Hair follicular keratinocyte (primary cell): ENCODE data around the gene DHCR7. TPM values are rescaled to one million over a fixed set of nuclear protein-coding genes. Genes with fewer than 3 reads are reported as not detected.

Experiments
- total RNA-seq: library from RNA; depleted of rRNA; stranded (reverse); fragments of >200 nt; gene quantifications from 2 replicates; pipeline ENCODE4 v1.2.3, GENCODE V29; 2015

DHCR7 gene, protein sequence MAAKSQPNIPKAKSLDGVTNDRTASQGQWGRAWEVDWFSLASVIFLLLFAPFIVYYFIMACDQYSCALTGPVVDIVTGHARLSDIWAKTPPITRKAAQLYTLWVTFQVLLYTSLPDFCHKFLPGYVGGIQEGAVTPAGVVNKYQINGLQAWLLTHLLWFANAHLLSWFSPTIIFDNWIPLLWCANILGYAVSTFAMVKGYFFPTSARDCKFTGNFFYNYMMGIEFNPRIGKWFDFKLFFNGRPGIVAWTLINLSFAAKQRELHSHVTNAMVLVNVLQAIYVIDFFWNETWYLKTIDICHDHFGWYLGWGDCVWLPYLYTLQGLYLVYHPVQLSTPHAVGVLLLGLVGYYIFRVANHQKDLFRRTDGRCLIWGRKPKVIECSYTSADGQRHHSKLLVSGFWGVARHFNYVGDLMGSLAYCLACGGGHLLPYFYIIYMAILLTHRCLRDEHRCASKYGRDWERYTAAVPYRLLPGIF
- 142 and 148 TPM in 2 replicates for total RNA-seq

DNA sequence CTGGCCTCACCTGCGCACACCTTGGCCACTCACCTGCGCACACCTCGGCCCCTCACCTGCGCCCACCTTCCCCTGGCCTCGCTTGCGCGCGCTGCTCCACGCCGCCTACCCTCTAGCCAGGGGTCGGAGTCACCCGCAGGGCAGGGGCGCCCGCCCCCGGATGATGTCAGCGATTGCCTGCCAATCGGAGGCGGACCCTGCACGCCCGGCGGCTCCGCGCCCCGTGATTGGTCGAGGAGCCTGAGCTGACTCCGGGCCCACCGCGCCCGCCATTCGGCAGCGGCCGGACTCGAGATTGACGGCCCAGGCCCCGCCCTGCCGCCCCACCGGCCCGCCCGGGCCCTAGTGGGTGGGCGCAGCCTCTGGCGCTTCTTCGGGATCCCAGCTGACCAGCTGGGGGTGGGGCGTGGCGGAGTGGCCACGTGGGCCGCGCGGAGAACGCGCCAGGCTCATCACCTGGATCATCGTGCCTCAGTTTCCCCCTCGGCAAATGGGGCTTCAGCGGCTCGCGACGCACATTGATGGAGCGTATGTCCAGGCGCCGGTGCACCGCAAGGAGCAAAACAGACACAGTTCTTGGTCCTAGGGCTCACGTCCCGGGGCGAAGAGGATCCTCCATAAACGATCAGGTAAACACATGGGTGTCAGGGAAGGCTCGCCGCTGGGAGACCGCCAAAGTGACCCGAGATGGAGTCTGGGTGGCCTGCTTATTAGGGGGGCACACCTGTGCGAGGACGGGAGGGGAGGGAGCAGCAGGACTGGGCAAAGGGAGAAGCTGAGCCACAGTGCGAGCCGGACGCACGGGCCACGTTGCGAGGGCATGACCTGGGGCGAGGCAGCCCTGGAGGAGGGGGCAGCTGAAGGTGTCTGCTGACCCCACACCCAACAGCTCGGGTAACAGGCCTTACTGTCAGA lies at the start of gene DHCR7:
Gene DHCR7, minus strand, starts transcription at position 137 of the 915 bp plus-strand sequence. CDS start 3,441 bp downstream, outside the sequence.

DNA sequence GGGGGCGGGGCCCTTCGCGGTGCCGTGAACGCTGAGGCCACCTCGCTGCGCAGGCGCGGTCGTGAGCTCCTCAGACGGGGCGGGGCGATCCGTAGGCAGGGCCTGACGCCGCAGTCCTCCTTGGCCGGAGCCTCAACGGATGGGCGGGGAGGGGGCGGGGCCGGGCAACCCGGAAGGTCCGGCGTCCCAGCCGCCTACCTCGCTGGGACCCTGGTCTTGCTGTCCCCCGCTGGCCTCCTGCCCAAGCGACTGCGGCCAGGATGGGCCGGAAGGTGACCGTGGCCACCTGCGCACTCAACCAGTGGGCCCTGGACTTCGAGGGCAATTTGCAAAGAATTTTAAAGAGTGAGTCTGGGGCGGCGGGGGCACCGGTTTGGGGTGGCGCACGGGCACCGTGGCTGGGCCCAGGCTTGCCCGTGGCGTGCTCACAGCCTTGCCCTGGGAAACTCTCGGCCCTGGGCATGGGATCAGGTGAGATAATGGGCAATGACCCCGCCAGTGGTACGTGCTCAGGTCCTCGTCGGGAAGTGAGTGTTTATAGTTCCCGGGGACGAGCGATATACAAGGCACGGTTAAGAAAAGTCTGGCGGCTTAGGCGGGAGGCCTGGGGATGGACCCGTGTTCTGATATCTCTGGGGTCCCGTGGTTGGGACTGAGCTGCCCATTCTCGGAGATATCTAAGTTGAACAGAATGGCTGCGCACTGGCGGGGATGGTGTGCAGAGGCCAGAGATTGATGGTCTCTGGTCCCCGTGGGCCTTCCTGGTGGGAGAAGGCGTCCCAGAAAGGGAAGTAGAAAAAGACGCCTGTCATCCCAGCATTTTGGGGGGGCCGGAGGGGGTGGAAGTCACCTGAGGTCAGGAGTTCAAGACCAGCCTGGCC lies 5.1 kb upstream of the DHCR7 start, which contains the start of gene NADSYN1:
Gene NADSYN1, plus strand, starts transcription at position 167 of the 881 bp plus-strand sequence. Its CDS starts 94 bp downstream, at position 261.

Other genes starting within 250 kb of the DHCR7 start
- gene SHANK2, start 195.8 kb downstream of the DHCR7 start, total RNA-seq = 0.80 and 7.3 TPM in 2 replicates
- 31.8 and 45.2 TPM in 2 replicates for gene NADSYN1, start 4.8 kb upstream of the DHCR7 start, total RNA-seq
- gene KRTAP5-7, start 78.9 kb upstream of the DHCR7 start, total RNA-seq = not detected in 2 replicates
- not detected in 2 replicates for gene KRTAP5-8, start 89.6 kb upstream of the DHCR7 start, total RNA-seq
- gene KRTAP5-9, start 100.0 kb upstream of the DHCR7 start, total RNA-seq = not detected in 2 replicates
- gene KRTAP5-10, start 117.2 kb upstream of the DHCR7 start, total RNA-seq = not detected in 2 replicates
- gene KRTAP5-11, start 134.5 kb upstream of the DHCR7 start, total RNA-seq = not detected in 2 replicates